Vagina (tissue), 2 donors: Measurements from ENCODE around the gene PFKFB4.

Source experiments
- POLR2AphosphoS5 ChIP-seq, 2 donors: sonication (generic); formaldehyde crosslinking; IDR thresholded peaks; one replicate each; pipeline ENCODE4 v1.9.0; 2017; ENCODE audit warnings: antibody characterized with exemption in 2 of 2, mild to moderate bottlenecking in 2 of 2, low read depth in 1 of 2; ENCODE audit not compliant: insufficient read depth in 1 of 2
- TF ChIP-seq, protein P1 (sequence below), 3 experiments: fragments of 450-650 bp in 2 of 3; fragments of 200-600 bp in 1 of 3; sonication (generic) in 1 of 3; IDR thresholded peaks; one replicate each; pipeline ENCODE4 v1.5.1; 2017 to 2019; ENCODE audit warnings: antibody characterized with exemption in 3 of 3, mild to moderate bottlenecking in 2 of 3, moderate library complexity in 2 of 3

- TF ChIP-seq, protein P1, sequence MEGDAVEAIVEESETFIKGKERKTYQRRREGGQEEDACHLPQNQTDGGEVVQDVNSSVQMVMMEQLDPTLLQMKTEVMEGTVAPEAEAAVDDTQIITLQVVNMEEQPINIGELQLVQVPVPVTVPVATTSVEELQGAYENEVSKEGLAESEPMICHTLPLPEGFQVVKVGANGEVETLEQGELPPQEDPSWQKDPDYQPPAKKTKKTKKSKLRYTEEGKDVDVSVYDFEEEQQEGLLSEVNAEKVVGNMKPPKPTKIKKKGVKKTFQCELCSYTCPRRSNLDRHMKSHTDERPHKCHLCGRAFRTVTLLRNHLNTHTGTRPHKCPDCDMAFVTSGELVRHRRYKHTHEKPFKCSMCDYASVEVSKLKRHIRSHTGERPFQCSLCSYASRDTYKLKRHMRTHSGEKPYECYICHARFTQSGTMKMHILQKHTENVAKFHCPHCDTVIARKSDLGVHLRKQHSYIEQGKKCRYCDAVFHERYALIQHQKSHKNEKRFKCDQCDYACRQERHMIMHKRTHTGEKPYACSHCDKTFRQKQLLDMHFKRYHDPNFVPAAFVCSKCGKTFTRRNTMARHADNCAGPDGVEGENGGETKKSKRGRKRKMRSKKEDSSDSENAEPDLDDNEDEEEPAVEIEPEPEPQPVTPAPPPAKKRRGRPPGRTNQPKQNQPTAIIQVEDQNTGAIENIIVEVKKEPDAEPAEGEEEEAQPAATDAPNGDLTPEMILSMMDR (IDR thresholded peaks at IDR 0.05): no peak
- no peak for TF ChIP-seq POLR2AphosphoS5 (IDR thresholded peaks at IDR 0.05; ENCODE audit: insufficient read depth in 1 of 2, low read depth in 1 of 2)
Observed at GRCh38 chr3:48516571-48516970, 40.0 kb downstream of the PFKFB4 start.
